GM21717 (cell line): ENCODE data around the gene CWC27.

Source experiments
- ATAC-seq: cut with Tn5 transposase; IDR thresholded peaks from one replicate; pipeline ENCODE4 v1.9.1; 2021; ENCODE audit warnings: mild to moderate bottlenecking, moderate library complexity; ENCODE audit not compliant: unreplicated experiment

CWC27 gene

DNA sequence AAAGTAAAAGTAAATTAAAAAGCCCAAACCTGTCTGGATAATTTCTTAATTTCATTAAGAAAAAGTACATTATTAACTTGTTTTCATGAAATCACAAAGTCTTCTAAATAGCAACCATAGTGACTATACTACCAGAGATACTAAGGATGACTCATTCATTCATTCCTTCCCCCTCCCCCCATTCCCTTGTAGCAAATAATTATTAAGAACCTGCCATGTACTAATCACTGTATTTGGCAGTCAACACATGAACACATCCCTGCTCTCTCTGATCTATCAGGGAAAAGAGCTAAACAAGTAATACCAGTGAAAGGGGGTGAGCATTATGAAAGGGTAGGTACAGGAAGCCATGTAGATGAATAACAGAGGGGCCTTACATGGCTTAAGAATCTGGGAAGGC lies 203.9 kb downstream of the CWC27 start:
- ATAC-seq = no peak

DNA sequence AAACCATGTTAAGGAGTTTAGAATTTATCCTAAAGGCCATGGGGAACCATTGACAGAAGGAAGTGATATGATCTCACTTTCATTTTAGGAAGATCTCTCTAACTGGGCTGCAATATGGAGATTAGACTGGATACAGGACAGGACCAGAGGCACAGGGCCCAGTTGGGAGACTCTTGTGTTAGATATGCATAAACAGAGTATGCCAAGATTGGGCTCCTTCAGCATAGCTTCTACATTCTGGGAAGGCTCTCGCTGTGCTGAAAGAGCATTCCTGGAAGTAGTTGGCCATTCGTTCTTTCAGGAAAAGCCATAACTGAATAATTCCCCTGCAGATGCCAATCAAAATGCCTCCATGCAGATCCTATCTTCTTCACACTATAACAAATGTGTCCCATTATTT lies 204.5 kb downstream of the CWC27 start:
- no peak for ATAC-seq

DNA sequence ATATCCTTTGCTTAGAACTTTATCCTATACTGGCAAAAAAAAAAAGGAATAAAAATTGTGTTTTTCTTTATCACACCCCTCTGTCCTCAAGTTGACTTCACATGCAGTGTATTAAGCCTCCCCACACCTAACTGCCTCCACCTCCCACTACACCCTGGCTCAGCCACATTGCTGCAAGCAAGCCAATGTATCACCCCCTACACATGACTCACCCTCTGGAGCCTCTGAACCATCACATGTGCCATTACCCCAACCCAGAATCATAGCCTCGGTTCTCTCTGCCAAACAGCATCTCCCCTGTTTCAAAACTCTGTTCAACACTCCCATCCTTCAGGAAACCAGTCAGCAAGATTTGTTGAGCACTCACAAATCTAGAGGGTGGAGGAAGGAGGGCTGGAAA lies 209.0 kb downstream of the CWC27 start:
- no peak for ATAC-seq

DNA sequence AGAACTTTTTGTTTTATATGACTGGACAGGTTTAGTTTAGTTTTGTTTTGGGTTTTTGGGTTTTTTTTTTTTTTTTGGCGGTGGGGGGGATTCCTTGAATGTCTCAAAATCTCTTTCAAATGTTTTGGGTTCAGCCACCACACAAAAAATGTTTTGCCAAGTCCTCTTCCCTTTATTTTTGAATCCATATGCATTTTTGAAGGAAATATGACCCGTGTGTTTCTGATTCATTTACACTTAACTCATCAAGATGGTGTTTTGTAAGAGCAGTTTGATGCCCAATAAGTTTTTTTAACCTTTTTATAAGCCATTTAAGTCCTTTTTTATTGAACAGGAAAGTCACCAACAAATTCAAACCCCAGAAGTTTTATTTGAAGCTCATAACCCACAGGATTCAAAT lies 209.8 kb downstream of the CWC27 start:
- no peak for ATAC-seq

DNA sequence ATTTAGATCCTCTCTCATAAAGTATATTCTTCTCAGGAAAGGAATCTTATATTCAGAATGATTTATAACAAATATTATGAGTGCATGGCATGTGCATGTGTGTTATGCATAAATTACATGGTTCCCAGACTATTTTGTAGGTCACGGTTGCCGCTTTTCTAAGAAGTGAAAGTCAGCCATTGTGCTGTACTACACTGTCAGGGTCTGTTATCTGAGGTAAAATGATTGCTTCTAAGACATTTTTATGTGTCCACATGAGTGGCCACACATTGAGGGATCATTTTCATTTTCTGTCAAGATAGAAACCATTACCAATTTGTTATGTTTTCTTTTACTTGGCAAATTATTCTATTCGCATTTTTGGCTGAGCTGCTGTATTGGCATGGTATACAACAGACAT lies 210.8 kb downstream of the CWC27 start:
- ATAC-seq = no peak

DNA sequence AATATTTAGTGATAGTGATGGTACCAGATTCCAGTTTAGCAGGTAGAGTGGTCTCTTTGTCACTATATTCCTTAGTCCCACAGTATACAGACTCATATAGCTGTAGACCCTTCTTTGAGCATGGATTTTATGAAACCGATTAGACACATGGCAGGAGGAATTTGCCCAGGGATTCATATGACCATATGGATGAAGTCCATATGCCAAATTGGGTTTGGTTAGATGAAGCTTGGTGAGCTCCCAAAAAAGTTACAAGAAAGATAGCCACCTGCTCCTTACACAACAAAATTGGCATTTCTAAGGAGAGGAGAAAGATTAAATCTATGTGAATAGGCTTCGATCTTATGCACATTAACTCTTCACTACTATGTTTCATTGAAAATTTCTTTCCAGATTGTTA lies 211.4 kb downstream of the CWC27 start:
- no peak for ATAC-seq

DNA sequence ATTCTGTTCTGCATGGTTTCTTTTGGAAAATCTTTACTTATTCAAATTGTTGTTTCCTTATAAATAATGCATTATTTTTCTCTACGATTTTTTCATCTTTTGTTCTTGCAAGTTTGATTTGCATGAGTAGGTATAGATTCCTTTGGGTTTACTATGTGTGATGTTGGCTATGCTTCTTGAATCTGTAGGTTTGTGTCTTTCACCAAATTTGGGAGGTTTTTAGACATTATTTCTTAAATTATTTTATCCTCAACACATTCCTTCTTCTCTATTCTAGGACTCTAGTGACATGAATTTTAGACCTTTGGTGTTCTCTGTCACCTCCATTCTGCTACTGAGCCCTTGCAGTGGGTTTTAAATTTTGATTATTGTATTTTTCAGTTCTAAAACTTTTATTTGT lies 219.0 kb downstream of the CWC27 start:
- ATAC-seq = no peak

DNA sequence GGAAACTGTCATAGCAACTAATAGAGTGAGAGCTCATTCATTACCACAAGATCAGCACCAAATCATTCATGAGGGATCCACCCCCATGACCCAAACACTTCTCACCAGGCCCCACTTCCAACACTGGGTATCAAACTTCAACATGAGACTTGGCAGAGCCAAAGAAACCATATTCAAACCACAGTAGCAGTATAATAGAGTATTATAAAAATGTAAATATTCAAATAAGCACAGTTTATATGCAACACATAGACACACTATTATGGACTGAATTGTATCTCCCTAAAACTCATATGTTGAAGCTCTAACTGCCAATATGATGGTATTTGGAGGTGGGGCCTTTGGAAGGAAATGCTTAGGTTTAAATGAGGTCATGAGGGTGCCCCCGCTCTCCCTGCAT lies 240.5 kb downstream of the CWC27 start:
- no peak for ATAC-seq

DNA sequence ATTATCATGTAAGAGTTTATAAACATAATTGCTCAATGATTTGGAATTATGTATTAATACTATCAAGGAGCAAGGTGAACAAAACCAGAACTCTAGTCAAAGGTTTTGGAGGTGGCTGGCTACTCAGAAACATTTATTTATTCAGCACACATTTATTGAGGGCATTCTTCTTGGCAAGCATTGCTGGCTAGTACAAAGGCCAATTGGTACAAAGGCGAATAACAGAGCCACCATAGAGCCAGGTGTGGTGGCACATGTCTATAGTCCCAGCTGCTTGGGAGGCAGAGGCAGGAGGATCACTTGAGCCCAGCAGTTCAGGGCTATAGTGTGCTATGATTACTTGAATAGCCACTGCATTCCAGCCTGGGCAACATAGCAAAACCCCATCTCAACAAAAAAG lies 242.1 kb downstream of the CWC27 start:
- no peak for ATAC-seq

DNA sequence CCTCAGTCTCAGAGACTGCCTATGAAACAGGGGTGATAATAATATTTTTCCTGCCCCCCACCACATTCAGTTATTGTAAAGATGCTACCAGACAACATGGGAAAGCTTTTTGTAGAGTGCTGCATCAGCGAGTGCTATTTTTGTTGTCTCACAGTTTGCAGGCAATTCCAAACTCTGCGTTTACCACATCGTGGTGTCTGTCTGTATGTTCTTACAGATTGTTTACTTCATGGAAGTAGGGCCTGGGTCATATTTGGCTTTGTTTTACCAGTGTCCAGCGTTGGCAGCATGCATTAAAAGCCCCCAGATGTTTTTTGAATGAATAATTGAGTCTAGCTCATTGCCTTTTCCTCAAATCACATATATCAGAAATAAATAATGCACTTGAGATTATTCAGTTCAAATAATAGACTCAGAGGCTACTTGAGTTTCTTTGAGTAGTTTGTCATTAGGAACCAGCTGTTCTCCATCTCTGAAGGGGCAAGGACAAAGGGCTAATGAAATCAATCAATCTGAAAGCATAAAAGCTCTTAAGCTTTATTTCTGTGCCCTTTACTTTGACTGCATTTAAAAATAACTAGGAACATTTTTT lies 243.7 kb downstream of the CWC27 start:
- no peak for ATAC-seq

DNA sequence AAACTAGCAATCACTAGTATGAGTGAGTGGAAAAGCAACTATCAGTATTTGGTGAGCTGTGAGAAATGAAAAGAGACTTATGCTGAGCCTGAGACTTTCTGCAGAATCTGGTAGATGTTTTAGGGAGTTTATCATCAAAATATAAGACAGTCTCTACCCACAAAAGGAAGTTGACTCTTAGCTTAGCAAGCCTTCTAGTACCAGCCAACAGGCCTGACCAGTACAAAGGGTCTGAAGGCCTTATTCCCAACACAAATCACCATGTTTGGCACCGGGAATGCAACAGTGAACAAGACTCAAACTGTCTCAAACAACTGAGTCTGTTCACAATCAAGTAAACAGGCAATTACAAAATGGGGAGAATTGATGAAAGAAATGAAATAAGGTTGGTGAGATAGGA lies 244.4 kb downstream of the CWC27 start:
- no peak for ATAC-seq

DNA sequence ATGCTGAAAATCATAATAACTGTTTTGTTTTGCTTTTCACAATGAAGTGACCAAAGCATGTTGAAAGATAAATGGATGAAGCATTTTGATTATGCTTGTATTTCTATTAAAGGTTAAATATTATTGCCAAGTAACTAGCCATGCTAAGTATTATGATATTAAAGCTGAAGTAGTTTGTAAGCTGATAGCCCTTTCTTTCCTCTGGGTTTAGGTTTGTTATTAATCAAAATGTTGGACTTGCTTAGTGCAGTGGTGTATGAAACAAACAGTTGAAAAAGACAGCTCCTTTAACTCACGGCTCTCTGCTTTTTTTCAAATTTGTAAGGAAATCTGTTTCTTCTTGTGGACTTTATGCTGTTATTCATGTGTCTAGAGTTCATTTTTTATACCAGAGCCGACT lies 246.0 kb downstream of the CWC27 start:
- ATAC-seq = no peak

DNA sequence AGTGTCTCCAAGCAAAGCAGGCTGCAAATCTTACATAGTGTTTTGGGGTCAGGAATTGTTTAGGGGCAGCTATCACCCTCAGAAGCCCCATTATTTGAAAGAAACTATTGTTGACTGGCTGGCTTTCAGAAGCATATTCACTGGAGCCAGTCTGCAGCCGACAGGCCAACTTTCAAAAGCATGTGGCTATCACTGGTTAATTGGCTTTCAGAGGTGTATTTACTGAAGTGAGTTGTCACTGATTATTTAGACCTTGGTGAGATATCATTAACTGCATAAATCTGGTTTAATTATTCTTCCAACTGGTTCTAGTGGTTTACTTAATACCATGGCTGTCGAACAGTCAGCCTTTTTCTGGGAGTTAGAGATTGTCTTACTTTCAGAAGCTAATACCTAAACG lies 247.0 kb downstream of the CWC27 start:
- no peak for ATAC-seq

DNA sequence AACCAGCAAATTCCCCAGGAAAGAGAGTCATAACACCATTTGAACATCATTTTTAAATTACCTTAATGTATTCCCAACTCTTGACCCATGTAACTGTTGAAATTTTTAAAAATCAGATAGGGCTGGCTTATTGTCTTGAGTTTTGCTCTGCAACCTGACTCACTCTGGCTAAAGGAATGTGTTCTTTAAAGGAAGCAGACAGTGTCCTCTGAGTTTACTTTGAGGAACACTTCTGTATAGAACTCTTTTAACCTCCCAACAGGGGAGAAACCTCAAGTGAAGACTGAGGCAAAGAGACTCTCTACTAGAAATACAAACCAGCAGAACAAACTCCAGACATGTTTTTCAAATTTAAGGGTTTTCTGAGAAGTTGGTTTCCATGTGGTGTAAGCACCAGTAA lies 248.9 kb downstream of the CWC27 start:
- no peak for ATAC-seq

DNA sequence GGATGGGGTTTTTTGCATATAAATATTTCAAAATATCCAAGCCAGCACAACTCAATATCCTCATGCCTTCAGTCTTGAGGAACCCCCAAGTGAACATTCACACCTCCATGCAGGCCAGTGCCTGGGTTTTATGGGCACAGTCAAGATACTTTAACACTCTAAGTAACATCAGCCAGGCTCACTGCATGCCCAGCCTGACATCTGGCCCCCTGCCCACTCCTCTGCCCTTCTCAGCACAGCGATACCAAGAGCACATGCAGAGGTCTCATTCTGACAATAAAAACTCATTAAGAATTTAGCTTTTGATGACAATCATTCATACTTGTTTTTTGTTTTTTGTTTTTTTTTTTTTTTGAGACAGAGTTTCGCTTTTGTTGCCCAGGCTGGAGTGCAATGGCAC lies 250.0 kb downstream of the CWC27 start:
- no peak for ATAC-seq

DNA sequence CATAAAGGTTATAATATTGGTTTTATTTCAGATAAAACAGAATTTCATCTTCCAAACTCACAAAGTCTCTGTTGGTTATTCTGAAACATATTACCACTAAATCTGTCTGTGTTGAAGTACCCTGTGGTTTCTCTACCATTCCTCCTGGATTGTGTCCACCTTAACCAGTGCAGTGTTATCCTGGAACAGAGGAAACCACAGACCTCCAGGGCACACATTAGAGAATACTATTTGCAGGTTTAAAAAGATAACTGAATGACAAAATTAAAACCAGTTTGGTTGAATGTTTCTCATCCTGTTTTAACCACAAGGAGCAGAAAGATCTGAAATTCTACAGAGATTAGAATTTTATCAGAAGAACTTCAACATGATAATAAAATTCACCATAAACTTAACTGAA lies 251.8 kb downstream of the CWC27 start:
- no peak for ATAC-seq

DNA sequence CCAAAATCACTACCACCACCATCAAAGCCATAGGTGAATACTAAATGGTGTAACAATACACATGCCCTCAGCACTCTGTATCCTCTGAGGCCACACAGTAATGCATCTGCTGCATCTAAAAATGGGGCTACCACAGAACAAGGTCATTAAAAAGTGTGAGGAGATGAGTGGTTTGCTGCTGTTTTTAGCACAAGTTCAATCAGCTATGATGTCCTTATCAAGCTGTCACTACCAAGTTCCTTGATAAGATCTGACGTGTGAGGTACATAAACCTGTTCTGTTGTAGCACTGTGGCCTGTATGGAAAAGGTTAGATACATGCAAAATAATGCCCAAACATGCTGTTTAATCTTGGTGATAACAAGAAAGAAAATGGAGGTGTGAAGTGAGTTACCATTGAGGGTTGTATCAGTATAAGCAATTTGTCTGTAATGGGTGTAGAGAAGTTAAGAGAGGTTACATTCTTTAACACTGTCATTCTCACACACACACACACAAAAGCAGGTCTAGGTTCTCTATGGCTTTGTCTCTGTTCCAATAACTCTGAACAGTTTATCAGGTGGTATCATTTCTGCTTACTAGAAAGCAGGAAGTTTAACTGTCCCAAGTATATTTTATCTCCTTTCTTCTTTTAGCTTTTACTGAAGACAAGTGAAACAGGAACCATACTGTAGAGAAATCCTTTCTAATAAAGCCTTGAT lies 252.9 kb downstream of the CWC27 start:
- no peak for ATAC-seq

DNA sequence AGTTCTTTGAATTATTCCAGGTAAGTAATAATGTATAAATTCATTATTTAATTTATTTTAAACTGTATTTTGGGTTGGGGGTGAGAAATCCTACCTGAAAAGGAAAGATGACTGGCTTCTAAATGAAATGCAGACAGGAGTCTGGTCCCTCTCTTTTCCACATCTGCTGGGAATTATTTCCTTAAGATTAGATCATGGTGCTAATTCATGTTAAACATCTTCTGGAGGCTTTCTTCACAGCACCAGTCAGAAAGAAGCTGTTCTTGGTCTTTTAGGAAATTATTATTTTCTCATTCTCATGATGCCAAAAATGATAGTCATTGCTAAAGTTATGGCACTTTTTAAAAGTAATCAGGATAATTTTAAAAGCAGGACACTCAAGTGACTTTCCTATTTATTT lies 254.2 kb downstream of the CWC27 start:
- ATAC-seq = no peak

DNA sequence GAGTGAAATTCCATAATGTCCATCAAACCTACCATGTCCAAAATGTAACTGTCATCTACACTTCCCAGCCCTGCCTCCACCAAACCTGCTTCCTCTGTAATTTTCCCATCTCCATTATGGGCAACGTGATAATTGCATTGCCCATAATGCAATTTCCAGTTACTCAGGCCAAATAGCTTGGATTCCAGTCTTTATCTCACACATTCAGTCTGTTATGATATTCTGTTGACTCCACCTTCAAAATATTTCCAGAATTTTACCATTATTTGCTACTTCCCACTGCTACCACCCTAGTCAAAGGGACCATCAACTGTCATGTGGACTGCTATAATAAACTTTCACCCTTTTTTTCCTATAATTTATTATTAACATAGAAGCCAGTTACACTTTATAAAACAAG lies 256.0 kb downstream of the CWC27 start:
- no peak for ATAC-seq

DNA sequence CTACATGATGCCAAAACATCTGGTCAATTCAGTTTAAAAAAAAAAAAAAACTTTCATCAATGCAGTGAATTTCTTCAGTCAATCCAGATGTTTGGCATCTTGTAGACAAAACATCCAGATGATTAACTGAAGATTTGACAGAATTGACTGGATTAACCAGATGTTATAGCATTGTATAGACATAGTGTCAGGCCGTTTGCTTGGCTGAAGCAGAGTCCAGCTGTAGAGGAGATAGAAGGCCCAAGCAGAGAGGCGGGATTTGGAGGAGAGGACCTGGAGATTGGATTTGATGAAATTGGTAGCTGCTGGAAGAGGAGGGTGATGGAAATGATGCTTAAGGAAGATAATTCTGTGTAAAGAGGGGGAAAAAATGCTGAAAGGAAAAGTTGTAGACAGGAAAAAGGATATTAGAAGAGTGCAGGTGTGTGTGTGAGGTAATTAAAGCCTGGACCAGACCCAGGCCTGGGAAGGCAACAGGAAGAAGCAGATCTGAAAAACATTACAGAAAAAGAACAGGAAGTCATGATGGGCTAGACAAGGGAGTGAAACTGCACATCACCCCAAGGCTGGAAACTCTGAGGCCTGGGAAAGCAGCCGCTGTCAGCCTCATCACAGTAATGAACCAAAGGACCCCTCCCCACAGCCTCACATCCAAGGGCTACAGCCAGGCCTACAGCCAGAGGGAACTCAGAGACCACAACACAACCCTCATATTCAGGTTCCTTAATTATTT lies 258.3 kb downstream of the CWC27 start:
- peak; percentile 62 for ATAC-seq

DNA sequence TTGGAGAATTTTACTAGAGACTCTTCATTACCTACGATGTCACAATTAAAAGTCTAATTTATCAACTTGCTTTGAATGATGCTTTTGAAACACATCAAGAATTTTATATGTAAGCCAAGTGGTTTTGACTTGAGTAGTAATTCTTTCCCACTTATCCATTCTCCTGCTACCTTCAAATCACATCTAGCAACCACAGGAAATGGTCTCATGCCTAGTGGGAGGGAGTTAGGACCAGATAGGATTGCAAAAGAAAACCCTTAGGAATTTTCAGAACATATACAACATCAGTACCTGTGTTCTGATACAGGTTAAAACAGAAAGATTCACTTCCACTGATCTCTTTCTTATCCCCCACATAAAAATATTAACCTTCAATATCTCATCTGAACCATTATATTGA lies 260.4 kb downstream of the CWC27 start:
- no peak for ATAC-seq

DNA sequence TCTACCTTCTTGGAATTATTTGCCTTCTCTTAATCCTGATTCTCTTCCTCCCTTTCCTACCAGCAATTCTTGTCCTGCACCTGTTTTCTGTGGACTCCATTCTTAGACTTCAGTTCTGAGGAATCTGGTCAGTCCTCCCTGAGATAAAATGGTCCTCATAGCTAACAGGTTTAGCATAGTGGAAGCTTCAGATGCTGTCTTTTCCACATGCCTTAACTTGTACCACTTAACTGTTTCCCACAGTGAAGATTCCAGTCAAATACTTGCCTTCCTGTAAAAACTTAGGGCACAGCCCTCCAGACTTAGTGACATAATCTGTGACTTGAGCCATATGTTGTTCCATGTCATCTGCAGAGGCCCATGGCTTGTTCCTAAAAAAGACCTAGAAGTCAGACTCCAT lies 261.3 kb downstream of the CWC27 start:
- no peak for ATAC-seq
